GM18870 (cell line): ENCODE data around the gene SLC35F3.
"Not testable (repeated sequence)": the region's sequence is repeated elsewhere in the genome, so short reads cannot be mapped to it uniquely, and the experiment has no call there.

Experiments used
- ATAC-seq: cut with Tn5 transposase; IDR thresholded peaks from one replicate; pipeline ENCODE4 v1.9.1; 2021; ENCODE audit warnings: moderate library complexity; ENCODE audit not compliant: unreplicated experiment

The SLC35F3 gene

GRCh38 chr1:233904633-233905415 lies at the start of gene SLC35F3:
Gene SLC35F3 (plus strand): TSS chr1:233904676.
- ATAC-seq = no peak

DNA sequence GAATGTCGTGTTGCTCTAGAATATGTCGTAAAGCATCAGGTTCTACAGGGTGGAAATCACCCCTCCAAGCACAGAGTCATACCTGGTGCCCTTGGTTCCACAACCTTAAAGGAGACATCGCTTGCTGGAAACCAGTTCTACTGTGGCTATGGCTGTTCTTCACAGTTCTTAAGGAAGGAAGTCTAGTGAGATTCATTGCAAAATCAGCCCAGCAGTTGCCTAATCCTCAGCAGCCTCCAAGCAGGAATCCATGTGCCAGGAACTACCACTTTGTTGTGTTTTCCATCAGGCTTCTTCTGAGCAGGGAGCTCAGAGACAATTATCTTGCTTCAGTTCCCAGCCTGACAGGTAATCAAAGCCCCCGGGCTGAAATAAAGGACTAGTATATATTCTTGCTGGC lies 45.0 kb upstream of the SLC35F3 start:
- no peak for ATAC-seq

DNA sequence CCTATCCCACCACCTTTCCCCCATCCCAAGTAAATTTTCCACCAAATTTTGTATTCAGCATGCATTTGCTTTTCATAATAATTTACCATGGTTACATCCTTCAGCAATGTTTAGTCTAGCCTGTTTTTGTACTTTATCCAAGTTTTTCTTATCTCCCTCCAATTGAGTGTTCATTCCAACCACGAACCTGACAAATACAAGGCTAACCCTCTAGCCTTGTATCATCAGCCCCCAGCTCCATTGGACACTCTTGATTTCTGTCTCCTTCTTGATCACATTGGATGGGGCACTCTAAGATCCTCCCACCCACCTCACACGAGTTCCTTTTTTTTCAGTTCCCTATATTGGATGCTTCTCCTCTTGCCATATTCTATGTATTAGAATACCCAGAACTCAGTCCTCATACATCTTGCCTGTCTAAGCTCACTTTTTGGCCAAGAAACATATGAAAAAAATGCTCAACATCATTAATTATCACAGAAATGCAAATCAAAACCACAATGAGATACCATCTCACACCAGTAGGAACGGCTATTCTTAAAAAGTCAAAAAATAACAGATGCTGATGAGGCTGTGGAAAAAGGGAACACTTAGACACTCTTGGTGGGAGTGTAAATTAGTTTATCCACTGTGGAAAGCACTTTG lies 40.5 kb upstream of the SLC35F3 start:
- no peak for ATAC-seq

DNA sequence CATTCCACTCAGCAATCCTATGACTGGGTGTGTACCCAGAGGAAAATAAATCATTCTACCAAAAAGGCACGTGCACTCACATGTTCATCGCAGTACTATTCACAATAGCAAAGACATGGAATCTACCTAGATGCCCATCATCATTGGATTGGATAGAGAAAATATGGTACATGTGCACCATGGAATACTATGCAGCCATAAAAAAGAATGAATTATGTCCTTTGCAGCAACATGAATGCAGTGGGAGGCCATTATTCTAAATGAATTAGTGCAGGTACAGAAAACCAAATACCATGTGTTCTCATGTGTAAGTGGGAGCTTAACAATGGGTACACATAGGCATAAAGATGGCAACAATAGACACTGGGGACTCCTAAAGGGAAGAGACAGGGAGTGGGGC lies 39.9 kb upstream of the SLC35F3 start:
- ATAC-seq = no peak

GRCh38 chr1:233865216-233865615 lies 39.3 kb upstream of the SLC35F3 start:
- ATAC-seq = no peak

GRCh38 chr1:233865902-233866301 lies 38.6 kb upstream of the SLC35F3 start:
- no peak for ATAC-seq

- ATAC-seq = no peak
Observed at GRCh38 chr1:233867028-233867427, 37.4 kb upstream of the SLC35F3 start.

DNA sequence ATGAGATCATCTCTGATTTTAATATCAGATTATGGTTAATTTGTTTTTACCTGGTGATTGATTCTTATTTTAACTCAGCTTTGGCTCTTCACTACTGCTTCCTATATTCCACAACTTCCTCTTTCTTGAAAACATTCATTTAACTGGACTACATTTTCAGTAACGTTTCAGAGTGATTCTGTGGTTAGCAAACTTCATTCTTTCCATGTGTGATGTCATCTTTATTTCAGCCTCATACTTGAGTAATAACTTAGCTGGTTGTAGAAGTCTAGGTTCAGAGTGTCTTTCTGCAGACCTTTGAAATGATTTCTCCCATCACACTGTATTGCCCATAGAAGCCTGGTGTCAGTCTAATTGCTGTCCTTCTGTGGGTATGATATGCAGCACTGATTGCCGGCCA lies 36.0 kb upstream of the SLC35F3 start:
- ATAC-seq = no peak

GRCh38 chr1:233869680-233870079 lies 34.8 kb upstream of the SLC35F3 start:
- ATAC-seq = no peak

DNA sequence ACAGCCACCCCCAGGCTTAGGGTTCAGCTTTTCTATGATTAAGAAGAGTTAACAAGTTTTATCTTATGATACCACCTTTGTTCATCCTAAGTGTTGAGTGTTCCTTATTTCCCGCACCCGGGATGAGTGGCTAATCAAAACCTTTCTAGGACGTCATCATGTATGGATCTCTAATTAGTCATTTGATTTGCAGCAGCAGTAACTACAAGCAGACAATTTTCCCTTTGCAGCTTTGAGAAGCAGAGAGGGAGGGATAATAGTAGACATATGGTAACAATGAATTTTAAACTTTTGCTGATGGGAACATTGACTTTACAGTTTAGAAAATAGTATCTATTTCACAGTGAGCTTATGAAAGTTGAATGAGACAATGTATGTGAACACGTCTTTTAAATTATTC lies 30.8 kb upstream of the SLC35F3 start:
- ATAC-seq = no peak

DNA sequence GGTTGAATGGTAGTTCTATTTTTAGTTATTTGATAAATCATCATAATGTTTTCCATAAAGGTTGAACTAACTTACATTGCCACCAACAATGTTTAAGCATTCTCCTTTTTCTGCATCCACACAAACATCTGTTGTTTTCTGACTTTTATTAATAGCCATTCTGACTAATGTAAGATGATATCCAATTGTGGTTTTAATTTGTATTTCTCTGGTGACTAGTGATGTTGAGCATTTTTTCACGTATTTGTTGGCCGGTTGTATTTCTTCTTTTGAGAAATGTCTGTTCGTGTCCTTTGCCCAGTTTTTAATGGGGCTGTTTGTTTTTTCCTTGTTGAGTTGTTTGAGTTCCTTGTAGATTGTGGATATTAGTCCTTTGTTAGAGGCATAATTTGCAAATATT lies 24.6 kb upstream of the SLC35F3 start:
- ATAC-seq = no peak

- no peak for ATAC-seq
Observed at GRCh38 chr1:233883671-233884070, 20.8 kb upstream of the SLC35F3 start.

GRCh38 chr1:233884461-233885151 lies 19.9 kb upstream of the SLC35F3 start:
- no peak for ATAC-seq

GRCh38 chr1:233885196-233885920 lies 19.1 kb upstream of the SLC35F3 start:
- no peak for ATAC-seq

DNA sequence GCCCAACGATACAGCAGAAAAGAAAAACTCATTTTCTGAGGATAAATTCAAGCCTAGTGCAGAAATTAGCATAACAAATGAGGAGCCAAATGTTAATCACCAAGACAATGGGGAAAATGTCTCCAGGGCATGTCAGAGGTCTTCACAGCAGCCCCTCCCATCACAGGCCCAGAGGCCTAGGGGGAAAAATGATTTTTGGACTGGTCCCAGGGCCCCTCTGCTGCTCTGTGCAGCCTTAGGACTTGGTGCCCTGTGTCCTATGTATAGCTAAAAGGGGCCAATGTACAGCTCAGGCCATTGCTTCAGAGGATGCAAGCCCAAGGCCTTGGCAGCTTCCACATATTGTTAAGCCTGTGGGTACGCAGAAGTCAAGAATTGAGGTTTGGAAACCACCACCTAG lies 13.3 kb upstream of the SLC35F3 start:
- not testable (repeated sequence) for ATAC-seq

GRCh38 chr1:233897325-233898162 lies 6.9 kb upstream of the SLC35F3 start:
- ATAC-seq = peak; percentile 99

DNA sequence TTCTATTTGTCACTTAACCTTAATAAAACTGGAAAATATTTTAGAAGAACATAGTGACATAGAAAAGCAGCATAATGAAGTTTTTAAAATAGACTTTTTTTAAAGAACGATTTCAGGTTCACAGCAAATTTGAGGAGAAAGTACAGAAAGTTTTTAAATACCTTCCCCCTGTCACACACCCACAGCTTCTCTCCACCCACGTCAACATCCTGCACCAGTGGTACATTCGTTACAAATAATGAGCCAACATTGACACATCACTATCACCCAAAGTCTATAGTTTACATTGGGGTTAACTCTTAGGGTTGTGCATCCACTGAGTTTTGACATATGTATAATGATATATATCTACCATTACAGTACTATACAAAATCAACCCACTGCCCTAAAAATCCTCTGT lies 3.0 kb upstream of the SLC35F3 start:
- no peak for ATAC-seq

DNA sequence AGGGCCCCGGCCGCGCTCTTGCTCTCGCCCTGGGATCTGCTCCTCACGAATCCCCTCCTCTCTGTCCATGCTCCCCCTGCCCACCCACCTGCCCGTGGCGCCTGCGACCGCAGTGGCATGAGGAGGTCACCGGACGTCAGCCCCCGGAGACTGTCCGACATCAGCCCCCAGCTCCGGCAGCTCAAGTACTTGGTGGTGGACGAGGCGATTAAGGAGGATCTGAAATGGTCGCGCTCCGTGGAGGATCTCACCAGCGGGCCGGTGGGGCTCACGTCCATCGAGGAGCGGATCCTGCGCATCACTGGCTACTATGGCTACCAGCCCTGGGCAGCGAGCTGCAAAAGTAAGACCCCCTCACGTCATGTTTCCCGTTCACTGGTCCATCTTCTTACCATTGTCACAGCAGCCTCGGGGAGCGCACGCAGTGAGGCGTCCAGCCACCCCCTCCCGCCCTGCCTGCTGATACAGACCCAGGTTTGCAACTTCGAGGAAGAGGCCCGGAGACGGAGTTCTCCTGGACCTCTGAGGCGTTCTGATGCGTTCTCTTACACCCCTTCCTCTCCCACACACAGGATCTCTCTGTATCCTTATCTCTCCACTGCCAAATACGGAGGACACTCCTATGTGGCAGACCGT lies 1.1 kb downstream of the SLC35F3 start:
- no peak for ATAC-seq

DNA sequence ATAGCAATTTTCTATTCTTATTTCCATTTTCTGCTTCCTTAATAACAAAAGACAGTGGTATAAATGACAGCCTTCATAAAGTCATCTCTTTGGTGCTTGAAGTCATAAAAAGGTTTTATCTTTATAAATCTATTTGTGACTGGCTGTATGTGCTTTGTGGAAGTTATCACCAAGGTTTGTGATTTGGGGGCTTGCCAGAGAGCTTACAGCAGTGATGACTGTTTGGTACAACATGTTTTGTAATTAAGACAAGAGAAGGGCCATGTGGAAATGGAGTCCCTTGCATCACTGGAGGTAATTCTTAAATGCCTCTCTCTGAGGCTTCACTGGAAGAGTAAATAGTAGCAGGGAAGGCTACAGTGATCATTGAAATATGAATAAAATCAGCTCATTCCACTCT lies 2.7 kb downstream of the SLC35F3 start:
- ATAC-seq = no peak

DNA sequence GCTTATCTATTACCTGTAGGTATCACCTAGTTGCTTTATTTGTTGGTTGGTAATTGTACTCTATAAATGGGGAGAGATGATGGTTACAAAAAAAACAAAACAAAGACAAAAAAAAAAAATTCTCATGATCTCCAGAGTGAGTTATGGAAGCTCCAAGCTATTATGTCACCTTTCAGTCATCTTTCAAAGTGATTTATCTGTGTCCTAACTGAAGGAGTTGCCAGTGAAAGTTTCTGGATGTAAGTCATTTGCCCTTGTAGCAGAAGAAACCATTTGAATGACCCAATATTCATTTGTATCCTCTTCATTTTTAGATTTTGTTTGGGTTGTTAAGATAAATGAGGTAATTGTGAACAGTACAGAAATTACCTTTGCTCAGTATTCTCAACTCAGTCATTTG lies 3.6 kb downstream of the SLC35F3 start:
- no peak for ATAC-seq
